ENCODE measurements around the gene WHRN.

Gene WHRN

GRCh38 chr9:114361542-114361941 is 143.7 kb downstream of the WHRN start:
- DNase-seq = no peak

DNA sequence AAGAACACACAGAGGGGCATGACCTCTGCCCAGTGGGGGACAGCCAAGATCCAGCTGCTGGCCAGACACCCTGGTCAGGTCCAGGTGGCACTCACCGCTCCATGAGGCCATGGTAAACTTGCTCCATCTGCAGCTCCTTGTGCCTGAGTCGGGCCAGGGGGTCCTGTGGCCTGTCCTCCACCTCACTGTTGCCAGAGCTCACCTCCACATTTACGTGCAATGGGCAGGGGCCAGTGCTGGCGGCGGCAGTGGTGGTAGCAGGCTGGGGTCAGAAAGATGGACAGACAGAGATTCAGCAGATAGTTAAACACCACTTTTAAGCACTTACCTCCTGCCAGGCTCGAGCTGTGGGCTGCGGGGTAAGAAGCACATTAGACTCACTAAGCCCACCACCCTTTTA is 145.5 kb downstream of the WHRN start:
- no peak for DNase-seq

GRCh38 chr9:114357911-114358328 is 147.4 kb downstream of the WHRN start:
- DNase-seq = no peak

DNA sequence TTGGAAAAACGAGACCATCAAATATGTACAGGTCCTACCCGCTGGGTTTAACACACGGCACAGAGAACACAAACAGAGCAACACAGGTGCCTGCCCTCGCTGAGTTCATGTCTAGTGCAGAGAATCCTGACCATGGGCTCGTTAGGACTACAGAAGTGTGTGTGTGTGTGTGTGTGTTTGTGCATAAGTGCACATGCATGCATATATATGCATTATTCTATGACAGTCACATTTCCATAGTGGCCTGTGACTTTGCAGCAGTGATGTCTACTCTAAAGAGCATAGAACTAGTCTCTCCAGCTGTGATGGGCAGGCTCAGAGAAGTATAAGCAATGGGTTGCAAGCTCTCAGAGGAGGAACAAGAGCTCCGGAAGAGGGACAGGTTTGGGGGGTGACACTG is 147.9 kb downstream of the WHRN start:
- no peak for DNase-seq

- DNase-seq = no peak
Measured at GRCh38 chr9:114356792-114357191, 148.5 kb downstream of the WHRN start.

- DNase-seq = no peak
Measured at GRCh38 chr9:114355821-114356220, 149.5 kb downstream of the WHRN start.

Data from activated CD4-positive, alpha-beta T cell treated with anti-CD3 and anti-CD28 coated beads, Interleukin-10, Interleukin-2, amounts not matched to agents 100 ng/mL and 50 ng/mL, durations not matched to agents 16 hours and 8 hours (primary cell).